DMS153 (cell line): ENCODE data around the gene NEK5.

Experiments
- DNase-seq: peaks from one replicate; lab custom pipeline; 2025; lab: John Stamatoyannopoulos, UW

Gene NEK5

DNA sequence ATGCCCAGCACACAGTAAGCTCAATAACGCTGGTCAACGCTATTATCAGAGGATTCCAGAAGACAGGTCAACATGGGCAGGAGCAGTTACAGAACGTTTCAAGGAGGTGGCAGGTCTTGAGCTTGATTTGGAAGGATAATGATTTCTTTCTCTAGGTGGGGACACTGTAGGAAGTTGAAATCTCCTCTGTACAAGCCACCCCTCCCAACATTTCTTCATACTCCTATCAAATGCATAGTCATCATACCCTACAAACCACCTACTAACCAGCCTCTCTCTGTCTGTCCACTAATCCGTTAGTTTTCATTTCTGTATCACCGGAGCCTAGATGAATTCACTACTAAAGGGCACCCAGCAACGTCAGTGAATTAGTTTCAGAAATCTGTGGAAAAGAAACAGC, 118.9 kb downstream of the NEK5 start:
- no peak for DNase-seq

GRCh38 chr13:52006523-52007245, 122.2 kb downstream of the NEK5 start:
- DNase-seq, result no peak

GRCh38 chr13:52005841-52006522, 122.9 kb downstream of the NEK5 start:
- DNase-seq, result no peak

DNA sequence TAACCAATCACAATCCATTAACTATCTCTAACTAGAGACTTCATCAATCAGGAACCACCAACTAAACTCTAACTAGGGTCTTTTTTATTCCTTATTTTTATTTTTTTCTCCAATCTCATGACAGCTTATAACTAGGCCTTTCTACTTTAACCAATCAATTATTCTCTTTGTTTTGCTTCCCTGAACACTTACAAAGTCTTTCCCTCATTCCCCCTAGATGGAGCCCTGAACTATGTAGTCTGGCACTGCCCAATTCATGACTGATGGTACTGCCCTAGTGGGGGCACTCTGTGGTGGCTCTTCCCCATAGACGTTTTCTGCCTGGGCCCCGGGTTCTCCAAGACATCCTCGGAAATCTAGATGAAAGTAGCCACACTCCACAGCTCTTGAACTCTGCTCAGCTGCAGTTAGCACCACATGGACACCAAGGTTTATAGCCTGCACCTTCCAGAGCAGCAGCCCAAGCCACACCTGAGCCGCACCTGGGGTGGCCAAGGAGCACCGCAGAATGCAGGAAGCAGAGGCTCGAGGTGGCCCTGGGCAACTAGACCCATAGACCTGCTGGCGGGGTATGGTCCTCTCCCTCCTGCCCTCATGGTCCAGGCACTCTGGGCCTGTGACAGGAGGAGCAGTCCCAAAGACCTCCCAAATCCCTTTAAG, 124.2 kb downstream of the NEK5 start:
- no peak for DNase-seq

DNA sequence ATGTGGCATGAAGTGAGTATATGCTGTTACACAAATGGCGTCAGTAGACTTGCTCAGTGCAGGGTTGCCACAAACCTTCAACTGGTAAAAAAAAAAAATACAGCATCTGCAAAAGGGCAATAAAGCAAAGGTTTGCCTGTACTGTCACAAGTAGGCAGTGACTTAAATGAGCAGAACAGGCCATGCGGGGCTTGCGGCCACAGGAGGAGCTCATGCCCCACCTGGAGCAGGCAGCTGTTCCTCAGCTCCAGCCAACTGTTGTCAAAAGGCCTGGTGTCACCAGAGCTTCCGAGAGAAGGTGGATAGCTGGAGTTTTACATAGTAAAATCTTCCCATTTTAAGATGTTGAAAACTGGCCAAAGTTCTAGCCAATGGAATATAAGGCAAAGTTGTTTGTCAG, 125.3 kb downstream of the NEK5 start:
- no peak for DNase-seq

DNA sequence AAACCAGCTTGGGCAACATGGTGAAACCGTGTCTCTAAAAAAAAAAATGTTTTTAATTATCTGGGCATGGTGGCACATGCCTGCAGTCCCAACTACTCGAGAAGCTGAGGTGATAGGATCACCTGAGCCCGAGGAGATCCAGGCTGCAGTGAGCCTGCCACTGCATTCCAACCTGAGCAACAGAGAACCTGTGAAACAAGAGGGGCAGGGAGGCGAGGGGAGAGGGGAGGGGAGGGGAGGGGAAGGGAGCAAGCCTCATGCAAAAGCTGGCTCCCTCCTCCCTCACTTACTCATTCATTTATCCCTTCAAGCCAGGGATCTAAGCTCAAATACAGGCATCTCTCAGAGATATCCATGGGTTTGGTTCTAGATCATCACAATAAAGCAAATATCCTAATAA, 126.5 kb downstream of the NEK5 start:
- no peak for DNase-seq

DNA sequence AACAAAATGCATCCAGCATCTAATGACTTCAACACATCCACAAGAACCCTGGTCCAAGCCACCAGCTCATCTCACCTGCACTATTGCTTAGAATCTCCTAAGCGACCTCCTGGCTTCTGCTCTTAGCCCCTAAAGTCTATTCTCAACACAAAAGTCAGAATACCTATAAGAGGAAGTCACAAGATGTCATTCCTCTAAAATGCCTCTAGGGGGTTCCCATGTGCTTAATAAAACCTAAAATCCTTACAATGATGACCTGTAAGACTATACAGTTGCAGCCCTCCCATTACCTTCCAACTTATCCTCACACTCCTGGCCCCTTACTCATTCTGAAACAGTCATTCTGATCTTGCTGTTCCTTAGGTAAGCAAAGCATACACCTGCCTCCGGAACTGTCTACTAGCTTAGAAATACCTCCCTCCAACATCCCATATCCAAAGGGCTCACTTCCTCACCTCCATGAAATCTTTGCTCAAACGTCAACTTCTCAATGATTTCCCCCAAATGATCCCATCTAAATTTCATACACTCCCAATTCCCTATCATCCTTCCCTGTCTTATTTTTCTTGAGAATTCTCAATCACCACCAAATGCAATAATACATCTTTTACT, 127.6 kb downstream of the NEK5 start:
- DNase-seq, result peak; percentile 27

DNA sequence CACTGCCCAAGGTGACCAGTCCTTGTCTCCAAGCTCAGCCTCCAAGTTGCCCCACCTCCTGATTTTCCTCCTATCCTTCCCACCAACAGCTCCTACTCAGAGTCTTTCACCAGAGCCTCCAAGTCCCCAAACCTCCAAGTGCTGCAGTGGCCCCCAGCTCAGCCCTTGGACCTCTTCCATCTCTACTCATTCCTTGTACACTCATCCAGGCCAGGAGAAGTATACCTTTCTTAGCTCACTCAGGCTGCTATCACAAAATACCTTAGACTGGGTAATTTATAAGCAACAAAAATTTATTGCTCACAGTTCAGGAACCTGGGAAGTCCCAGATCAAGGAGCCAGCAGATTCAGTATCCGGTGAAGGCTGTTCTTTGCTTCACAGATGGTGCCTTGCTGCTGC, 129.0 kb downstream of the NEK5 start:
- DNase-seq, result no peak

DNA sequence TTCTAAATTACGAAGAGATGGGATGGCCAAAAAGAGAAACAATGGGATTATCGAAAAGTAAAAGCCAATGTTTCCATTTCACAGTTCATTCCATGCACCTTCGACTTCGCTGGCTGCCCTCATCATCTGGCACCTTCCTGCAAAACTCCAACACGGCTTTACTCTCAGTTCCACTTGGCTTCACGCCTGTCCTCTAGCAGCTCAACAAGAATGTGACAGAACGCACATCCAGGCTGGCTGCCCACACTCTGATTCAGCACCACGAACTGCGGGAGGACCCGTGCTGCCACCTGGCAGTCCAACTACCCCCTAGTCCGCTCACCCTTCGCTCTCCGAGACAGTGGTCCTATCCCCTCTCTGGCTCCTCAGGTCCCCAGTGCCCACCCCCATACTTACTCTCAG, 129.4 kb downstream of the NEK5 start:
- DNase-seq, result no peak

- DNase-seq, result no peak
Measured at GRCh38 chr13:51998723-51999509, 130.0 kb downstream of the NEK5 start.

DNA sequence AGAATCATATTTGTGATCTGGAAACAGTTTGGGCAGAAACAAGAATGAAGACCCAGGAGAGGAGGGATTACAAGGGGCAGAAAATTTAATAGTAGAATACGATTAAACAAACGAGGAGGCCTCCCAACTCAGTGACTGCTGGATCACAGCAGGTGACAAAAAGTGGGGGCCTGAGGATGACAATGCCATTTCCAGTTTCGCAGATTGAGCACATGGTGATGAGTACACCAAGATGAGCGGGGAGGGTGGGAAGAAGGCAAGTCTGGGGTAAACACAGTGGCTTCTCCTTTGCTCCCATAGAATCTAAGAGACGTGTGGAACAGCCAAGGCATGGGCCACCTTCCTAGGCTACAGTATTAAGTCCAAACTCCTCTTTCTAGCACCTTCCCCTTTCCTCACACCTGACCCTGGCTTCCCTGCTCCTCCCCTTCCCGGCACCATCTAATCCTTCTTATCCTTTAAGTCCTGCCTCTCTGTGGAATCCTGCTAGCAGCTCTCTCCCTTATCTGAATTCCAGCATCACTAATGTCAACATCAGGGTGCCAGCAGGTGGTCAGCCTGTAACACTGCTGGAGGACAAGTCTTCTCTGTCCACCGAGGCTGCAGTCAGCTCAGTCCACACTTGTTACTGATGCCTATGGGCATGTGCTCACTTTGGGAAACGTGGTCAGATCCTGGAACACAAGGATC, 131.1 kb downstream of the NEK5 start:
- DNase-seq, result no peak

GRCh38 chr13:51997186-51997585, 131.7 kb downstream of the NEK5 start:
- DNase-seq, result no peak

DNA sequence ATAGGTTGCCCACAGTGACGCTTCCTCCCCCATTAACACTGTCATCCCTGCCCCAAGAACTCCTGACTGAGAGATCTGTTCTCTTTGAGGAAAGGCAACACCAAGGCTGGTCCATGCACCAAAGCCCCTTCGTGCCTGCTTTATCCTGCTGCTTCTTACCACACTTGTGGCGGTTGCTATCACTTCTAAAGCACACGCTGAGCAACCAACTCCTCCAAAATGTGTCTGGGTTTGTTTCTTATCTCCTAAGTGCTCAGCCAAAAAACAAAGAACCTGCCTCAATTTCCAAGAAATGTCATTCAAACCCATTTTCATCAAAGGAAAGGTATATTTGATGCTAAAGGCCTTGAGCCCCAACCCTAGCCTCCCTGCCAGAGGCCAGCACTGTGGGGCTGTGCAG, 132.2 kb downstream of the NEK5 start:
- DNase-seq, result no peak

GRCh38 chr13:51995677-51996551, 133.0 kb downstream of the NEK5 start:
- no peak for DNase-seq

- no peak for DNase-seq
Measured at GRCh38 chr13:51993713-51994112, 135.2 kb downstream of the NEK5 start.

GRCh38 chr13:51988988-51989618, 139.8 kb downstream of the NEK5 start:
- DNase-seq, result no peak
